HepG2 (cell line): ENCODE measurements around the gene MOAP1. TPM values are rescaled to one million over a fixed set of nuclear protein-coding genes. Genes with fewer than 3 reads are reported as not detected.
"Not testable (repeated sequence)": the region's sequence is repeated elsewhere in the genome, so short reads cannot be mapped to it uniquely, and the experiment has no call there.

Experiments
- ATAC-seq: fragments of 200-7000 bp; cut with Tn5 transposase; 3 replicates; pipeline ENCODE4 v1.9.1; 2020; ENCODE audit warnings: mild to moderate bottlenecking, moderate library complexity
- BruUV-seq: library from RNA; stranded (reverse); fragments of 400-500 nt; replicated peaks from 2 replicates; lab custom pipeline; 2021; lab: Mats Ljungman, UMichigan
- CTCF ChIA-PET: fragments of 300-600 bp; formaldehyde crosslinking; extraction: SDS; loops from one replicate; lab custom pipeline; 2021; ENCODE audit warnings: low total read pairs, inconsistent platforms, low intra/inter-chr PET ratio; lab: Yijun Ruan, JAX
- POLR2A ChIA-PET: fragments of 350-600 bp; sonication (Branson Sonifier 250); formaldehyde crosslinking; loops from one replicate; lab custom pipeline; 2020; ENCODE audit warnings: antibody characterized with exemption, inconsistent platforms; lab: Yijun Ruan, JAX
- DNase-seq: peaks from one replicate; pipeline ENCODE4 v3.0.0-alpha.2; 2015; ENCODE audit warnings: low spot score
- FAIRE-seq: peaks from 3 replicates; lab custom pipeline; 2011; peaks lifted over from hg19 to GRCh38; lab: Jason Lieb, UNC
- H2AFZ ChIP-seq: one replicate; pipeline ENCODE4 v1.6.1; 2011; ENCODE audit warnings: low read length, inconsistent platforms
- H3K27ac ChIP-seq: fragments of 300-600 bp; 3 replicates; pipeline ENCODE4 v1.8.0; 2011; ENCODE audit warnings: mixed run types, mild to moderate bottlenecking, mixed read lengths, low read length, inconsistent platforms; ENCODE audit not compliant: insufficient read depth; ENCODE audit errors: extremely low read length
- H3K27me3 ChIP-seq, 2 experiments: fragments of 200-600 bp in 1 of 2; 2 replicates in 1 of 2; 3 replicates in 1 of 2; pipeline versions ENCODE4 v1.6.0 to v1.8.0; 2011; ENCODE audit warnings: low read length in 2 of 2, mild to moderate bottlenecking in 2 of 2, moderate library complexity in 2 of 2, inconsistent platforms in 1 of 2; ENCODE audit not compliant: insufficient read depth in 2 of 2, control insufficient read depth in 1 of 2
- H3K36me3 ChIP-seq, 2 experiments: fragments of 200-600 bp in 1 of 2; replicated peaks in 1 of 2; 2 replicates in 1 of 2; 3 replicates in 1 of 2; pipeline versions ENCODE4 v1.5.1 to v1.8.0; 2011; ENCODE audit warnings: low read length in 2 of 2, inconsistent platforms in 1 of 2; ENCODE audit not compliant: insufficient read depth in 2 of 2, control insufficient read depth in 1 of 2
- H3K4me1 ChIP-seq: 2 replicates; pipeline ENCODE4 v1.5.1; 2012; ENCODE audit warnings: low read length, inconsistent platforms; ENCODE audit not compliant: insufficient read depth
- H3K4me2 ChIP-seq: 2 replicates; pipeline ENCODE4 v1.6.0; 2011; ENCODE audit warnings: low read depth, low read length, inconsistent platforms
- H3K4me3 ChIP-seq, 3 experiments: fragments of 200-600 bp in 1 of 3; sonication (generic), shearing (Covaris generic) in 1 of 3; replicated peaks in 1 of 3; 2 replicates each; pipeline ENCODE4 v1.5.1; 2011 to 2016; ENCODE audit warnings: low read length in 3 of 3, inconsistent platforms in 2 of 3, low read depth in 2 of 3, mild to moderate bottlenecking in 2 of 3, control low read depth in 1 of 3, mixed read lengths in 1 of 3; ENCODE audit not compliant: insufficient read depth in 1 of 3
- H3K79me2 ChIP-seq: one replicate; pipeline ENCODE4 v1.6.1; 2011; ENCODE audit warnings: low read length, inconsistent platforms; ENCODE audit not compliant: insufficient read depth
- H3K9ac ChIP-seq: 2 replicates; pipeline ENCODE4 v1.6.0; 2011; ENCODE audit warnings: mild to moderate bottlenecking, low read depth, low read length, inconsistent platforms; ENCODE audit not compliant: insufficient read depth
- H3K9me3 ChIP-seq: 2 replicates; pipeline ENCODE4 v1.5.1; 2012; ENCODE audit warnings: mild to moderate bottlenecking, low read length
- H4K20me1 ChIP-seq: 2 replicates; pipeline ENCODE4 v1.6.0; 2011; ENCODE audit warnings: inconsistent platforms, mild to moderate bottlenecking, low read length, moderate library complexity; ENCODE audit not compliant: insufficient read depth
- EHMT2 ChIP-seq: fragments of 200-600 bp; sonication (generic); IDR thresholded peaks from 2 replicates; pipeline ENCODE4 v1.7.0; 2017; ENCODE audit warnings: antibody characterized with exemption, low read depth, low read length, borderline replicate concordance
- EP300 ChIP-seq, 3 experiments: sonication (generic) in 1 of 3; formaldehyde crosslinking in 1 of 3; IDR thresholded peaks; 2 replicates each; pipeline versions ENCODE4 v1.5.1 to v1.6.1; 2011 to 2020; ENCODE audit warnings: low read depth in 2 of 3, low read length in 2 of 3, borderline replicate concordance in 1 of 3, improper control_type of control experiment in 1 of 3, mild to moderate bottlenecking in 1 of 3, missing genetic modification reagents in 1 of 3, moderate library complexity in 1 of 3
- HES4 ChIP-seq: sonication (generic); formaldehyde crosslinking; IDR thresholded peaks from 2 replicates; pipeline ENCODE4 v1.9.0; 2021; ENCODE audit warnings: mild to moderate bottlenecking, missing genetic modification reagents, borderline replicate concordance
- NFE2L2 ChIP-seq: fragments of 150-350 bp; IDR thresholded peaks from 2 replicates; pipeline ENCODE4 v1.6.1; 2014; ENCODE audit warnings: low read length
- NR2F6 ChIP-seq, 2 experiments: IDR thresholded peaks; 2 replicates each; pipeline ENCODE4 v1.6.1; 2016; ENCODE audit warnings: antibody characterized with exemption in 1 of 2, mild to moderate bottlenecking in 1 of 2
- SMARCC2 ChIP-seq: fragments of 450-650 bp; IDR thresholded peaks from 2 replicates; pipeline ENCODE4 v1.6.1; 2017; ENCODE audit warnings: antibody characterized with exemption, mild to moderate bottlenecking
- TCF7 ChIP-seq: sonication (generic); IDR thresholded peaks from 2 replicates; pipeline ENCODE4 v1.6.1; 2016; ENCODE audit warnings: antibody characterized with exemption, low read depth
- WGBS: methylation state at CpG from one replicate; pipeline ENCODE4 v1.1.6; 2017; ENCODE audit warnings: low lambda C conversion rate; 5-methylcytosine and 5-hydroxymethylcytosine counted together
- in situ Hi-C: cut with HindIII; loops from 2 replicates; pipeline ENCODE4 v1.10.0; 2017; ENCODE audit warnings: low pct_unique_long_range_greater_than_20kb; ENCODE audit not compliant: extremely low pct_ligation_motif_present
- intact Hi-C: fragments of 100-400 bp; cut with micrococcal nuclease; formaldehyde crosslinking; loops from one replicate; pipeline ENCODE4 v1.10.0; 2022; ENCODE audit not compliant: unreplicated experiment
- polyA plus RNA-seq, 8 experiments: library from polyadenylated mRNA; depleted of rRNA in 3 of 8; stranded (reverse) in 7 of 8; unstranded in 1 of 8; fragments of >200 nt; fragmentation: Illumina TruSeq in 4 of 8; extraction: Trizol in 4 of 8; gene quantifications; 2 replicates each; pipeline versions ENCODE4 v1.2.1 to v1.2.3, GENCODE V29; 2011 to 2016; ENCODE audit warnings: low read depth in 4 of 8, missing spikeins in 1 of 8, mixed read lengths in 1 of 8; ENCODE audit not compliant: insufficient read depth in 1 of 8
- total RNA-seq, 5 experiments: library from RNA; depleted of rRNA; stranded (reverse); fragments of >200 nt; fragmentation: Illumina TruSeq; extraction: Trizol; gene quantifications; 2 replicates each; pipeline ENCODE4 v1.2.3, GENCODE V29; 2016; ENCODE audit warnings: low read depth in 1 of 5
- TF ChIP-seq, protein P1 (sequence below): sonication (generic); formaldehyde crosslinking; IDR thresholded peaks from 2 replicates; pipeline ENCODE4 v1.4.0; 2020; ENCODE audit warnings: missing genetic modification reagents
- TF ChIP-seq, protein P2 (sequence below): sonication (generic); formaldehyde crosslinking; IDR thresholded peaks from 2 replicates; pipeline ENCODE4 v1.4.0; 2020; ENCODE audit warnings: low read depth, mild to moderate bottlenecking, missing genetic modification reagents

Gene MOAP1
- total and polyA plus RNA-seq, 2 of the 13 experiments (the other 11 are each of a cell fraction or from before 2014, with no cell fraction given) = 14.6 to 47.0 TPM

DNA sequence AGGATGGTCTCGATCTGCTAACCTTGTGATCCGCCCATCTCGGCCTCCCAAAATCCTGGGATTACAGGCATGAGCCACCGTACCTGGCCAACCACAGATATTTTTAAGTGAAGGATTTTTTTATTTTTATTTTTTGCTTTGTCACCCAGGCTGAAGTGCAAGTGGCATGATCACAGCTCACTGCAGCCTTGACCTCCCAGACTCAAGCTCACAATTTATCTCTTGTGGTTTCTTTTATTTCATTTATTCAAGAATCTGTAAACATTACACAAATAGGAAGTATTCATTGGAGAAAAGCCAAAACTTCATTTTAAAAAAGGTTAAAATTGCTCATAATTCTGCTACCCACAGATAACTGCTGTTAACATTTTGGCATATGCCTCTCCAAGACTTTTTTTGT is 13.3 kb downstream of the MOAP1 start (continued):
- TF ChIP-seq, protein P1, sequence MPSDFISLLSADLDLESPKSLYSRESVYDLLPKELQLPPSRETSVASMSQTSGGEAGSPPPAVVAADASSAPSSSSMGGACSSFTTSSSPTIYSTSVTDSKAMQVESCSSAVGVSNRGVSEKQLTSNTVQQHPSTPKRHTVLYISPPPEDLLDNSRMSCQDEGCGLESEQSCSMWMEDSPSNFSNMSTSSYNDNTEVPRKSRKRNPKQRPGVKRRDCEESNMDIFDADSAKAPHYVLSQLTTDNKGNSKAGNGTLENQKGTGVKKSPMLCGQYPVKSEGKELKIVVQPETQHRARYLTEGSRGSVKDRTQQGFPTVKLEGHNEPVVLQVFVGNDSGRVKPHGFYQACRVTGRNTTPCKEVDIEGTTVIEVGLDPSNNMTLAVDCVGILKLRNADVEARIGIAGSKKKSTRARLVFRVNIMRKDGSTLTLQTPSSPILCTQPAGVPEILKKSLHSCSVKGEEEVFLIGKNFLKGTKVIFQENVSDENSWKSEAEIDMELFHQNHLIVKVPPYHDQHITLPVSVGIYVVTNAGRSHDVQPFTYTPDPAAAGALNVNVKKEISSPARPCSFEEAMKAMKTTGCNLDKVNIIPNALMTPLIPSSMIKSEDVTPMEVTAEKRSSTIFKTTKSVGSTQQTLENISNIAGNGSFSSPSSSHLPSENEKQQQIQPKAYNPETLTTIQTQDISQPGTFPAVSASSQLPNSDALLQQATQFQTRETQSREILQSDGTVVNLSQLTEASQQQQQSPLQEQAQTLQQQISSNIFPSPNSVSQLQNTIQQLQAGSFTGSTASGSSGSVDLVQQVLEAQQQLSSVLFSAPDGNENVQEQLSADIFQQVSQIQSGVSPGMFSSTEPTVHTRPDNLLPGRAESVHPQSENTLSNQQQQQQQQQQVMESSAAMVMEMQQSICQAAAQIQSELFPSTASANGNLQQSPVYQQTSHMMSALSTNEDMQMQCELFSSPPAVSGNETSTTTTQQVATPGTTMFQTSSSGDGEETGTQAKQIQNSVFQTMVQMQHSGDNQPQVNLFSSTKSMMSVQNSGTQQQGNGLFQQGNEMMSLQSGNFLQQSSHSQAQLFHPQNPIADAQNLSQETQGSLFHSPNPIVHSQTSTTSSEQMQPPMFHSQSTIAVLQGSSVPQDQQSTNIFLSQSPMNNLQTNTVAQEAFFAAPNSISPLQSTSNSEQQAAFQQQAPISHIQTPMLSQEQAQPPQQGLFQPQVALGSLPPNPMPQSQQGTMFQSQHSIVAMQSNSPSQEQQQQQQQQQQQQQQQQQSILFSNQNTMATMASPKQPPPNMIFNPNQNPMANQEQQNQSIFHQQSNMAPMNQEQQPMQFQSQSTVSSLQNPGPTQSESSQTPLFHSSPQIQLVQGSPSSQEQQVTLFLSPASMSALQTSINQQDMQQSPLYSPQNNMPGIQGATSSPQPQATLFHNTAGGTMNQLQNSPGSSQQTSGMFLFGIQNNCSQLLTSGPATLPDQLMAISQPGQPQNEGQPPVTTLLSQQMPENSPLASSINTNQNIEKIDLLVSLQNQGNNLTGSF (CRISPR knock-in tag) = no peak
- TF ChIP-seq TCF7 = 0 out of 2 replicates have a peak, but pooled peaks have one; percentile 24
- TF ChIP-seq HES4 (CRISPR knock-in tag) = no peak
- peak; percentile 26; the same call in 1 of the 2 replicates for TF ChIP-seq NR2F6 (IDR thresholded peaks at IDR 0.05)
- no peak for TF ChIP-seq NR2F6 (CRISPR knock-in tag; IDR thresholded peaks at IDR 0.05)
- TF ChIP-seq NFE2L2 = peak; percentile 50; the same call in 1 of the 2 replicates
- TF ChIP-seq, protein P2, sequence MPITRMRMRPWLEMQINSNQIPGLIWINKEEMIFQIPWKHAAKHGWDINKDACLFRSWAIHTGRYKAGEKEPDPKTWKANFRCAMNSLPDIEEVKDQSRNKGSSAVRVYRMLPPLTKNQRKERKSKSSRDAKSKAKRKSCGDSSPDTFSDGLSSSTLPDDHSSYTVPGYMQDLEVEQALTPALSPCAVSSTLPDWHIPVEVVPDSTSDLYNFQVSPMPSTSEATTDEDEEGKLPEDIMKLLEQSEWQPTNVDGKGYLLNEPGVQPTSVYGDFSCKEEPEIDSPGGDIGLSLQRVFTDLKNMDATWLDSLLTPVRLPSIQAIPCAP (CRISPR knock-in tag) = no peak
- no peak for TF ChIP-seq EHMT2
- TF ChIP-seq SMARCC2 = no peak
- TF ChIP-seq EP300 (IDR thresholded peaks at IDR 0.05; ENCODE audit: low read depth in 2 of 2, low read length in 2 of 2) = peak in 1 of 2 experiments; percentile 29; a peak in 1 of 4 replicates
- TF ChIP-seq EP300 (CRISPR knock-in tag; IDR thresholded peaks at IDR 0.05; ENCODE audit: borderline replicate concordance) = no peak

DNA sequence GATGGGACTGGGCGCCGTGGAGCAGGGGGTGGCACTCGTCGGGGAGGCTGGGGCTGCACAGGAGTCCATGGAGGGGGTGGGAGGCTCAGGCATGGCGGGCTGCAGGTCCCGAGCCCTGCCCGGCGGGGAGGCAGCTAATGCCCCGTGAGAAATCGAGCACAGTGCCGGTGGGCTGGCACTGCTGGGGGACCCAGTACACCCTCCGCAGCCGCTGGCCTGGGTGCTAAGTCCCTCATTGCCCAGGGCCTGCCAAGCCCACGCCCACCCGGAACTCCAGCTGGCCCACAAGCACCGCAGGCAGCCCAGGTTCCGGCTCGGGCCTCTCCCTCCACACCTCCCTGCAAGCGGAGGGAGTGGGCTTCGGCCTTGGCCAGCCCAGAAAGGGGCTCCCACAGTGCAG is 14.6 kb downstream of the MOAP1 start:
- H3K36me3 ChIP-seq, ATAC-seq, H3K27ac ChIP-seq, H3K9me3 ChIP-seq, H4K20me1 ChIP-seq, H3K79me2 ChIP-seq, POLR2A ChIA-PET, in situ Hi-C loops, BruUV-seq, H2AFZ ChIP-seq, H3K4me2 ChIP-seq, H3K9ac ChIP-seq, FAIRE-seq, CTCF ChIA-PET, H3K4me3 ChIP-seq, H3K27me3 ChIP-seq, DNase-seq: not testable (repeated sequence)
- intact Hi-C loops = loop anchor here (10.0 kb wide), 1 partner anchor 55 kb away; the partner anchor contains the start of gene ITPK1
- H3K4me1 ChIP-seq = peaks cover 82% of the 10 kb centered on the region
- WGBS = 100% methylated on average over 1 of the region's 20 CpGs
